Hematopoietic multipotent progenitor cell treated with erythropoietin and hydrocortisone succinate and interleukin-3 and kit ligand, for 15 days (in vitro differentiated cells): ENCODE data around the gene CADPS.

Source experiments
- DNase-seq: peaks from one replicate; pipeline ENCODE4 v3.0.0-alpha.2; 2015; ENCODE audit warnings: low spot score

Gene CADPS

DNA sequence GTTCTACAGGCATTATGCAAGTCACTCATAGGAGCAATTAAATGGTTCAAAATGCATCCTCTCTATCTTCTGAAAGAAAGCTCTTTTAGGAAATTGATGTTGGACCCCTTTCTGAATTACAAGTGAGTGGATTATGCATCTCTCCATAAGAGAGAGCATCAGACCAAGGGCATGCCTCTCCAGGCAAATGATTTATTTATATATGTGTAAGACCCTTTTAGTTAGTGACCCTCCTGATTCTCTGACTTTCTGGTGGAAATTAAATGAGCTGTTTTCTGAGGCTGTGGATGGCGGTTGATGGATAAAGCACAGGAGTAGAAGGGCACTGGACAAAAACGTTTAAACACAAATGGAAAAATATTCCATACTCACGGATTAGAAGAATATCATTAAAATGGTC is 62.6 kb downstream of the CADPS start:
- DNase-seq, result no peak

- no peak for DNase-seq
These were observed 64.1 kb downstream of the CADPS start for GRCh38 chr3:62811119-62811518.

- DNase-seq, result no peak
These were observed 65.8 kb downstream of the CADPS start for GRCh38 chr3:62809369-62809768.

- no peak for DNase-seq
These were observed 69.5 kb downstream of the CADPS start for GRCh38 chr3:62805580-62806277.

- DNase-seq, result no peak
These were observed 70.1 kb downstream of the CADPS start for GRCh38 chr3:62805106-62805505.

- DNase-seq, result no peak
These were observed 71.9 kb downstream of the CADPS start for GRCh38 chr3:62803276-62803675.

GRCh38 chr3:62798000-62798399 is 77.2 kb downstream of the CADPS start:
- DNase-seq, result no peak

DNA sequence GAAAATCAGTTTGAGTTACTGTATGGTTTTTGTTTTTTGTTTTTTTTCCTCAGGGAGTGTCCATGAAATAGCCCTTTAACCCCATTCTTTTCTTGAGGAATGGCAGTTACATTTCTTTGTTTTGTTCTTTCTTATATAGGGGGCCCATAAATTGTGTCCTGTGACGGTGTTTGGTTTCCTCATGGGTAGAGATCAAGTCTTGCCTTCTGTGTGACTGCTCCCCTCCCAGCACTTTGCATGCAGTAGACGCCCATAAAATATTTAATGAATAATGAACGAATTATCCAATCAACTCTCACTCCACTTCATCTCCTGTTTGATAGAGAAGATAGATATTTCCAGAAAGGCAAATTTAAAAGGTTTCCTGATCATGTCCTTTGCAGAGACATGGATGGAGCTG is 78.1 kb downstream of the CADPS start:
- DNase-seq, result no peak

DNA sequence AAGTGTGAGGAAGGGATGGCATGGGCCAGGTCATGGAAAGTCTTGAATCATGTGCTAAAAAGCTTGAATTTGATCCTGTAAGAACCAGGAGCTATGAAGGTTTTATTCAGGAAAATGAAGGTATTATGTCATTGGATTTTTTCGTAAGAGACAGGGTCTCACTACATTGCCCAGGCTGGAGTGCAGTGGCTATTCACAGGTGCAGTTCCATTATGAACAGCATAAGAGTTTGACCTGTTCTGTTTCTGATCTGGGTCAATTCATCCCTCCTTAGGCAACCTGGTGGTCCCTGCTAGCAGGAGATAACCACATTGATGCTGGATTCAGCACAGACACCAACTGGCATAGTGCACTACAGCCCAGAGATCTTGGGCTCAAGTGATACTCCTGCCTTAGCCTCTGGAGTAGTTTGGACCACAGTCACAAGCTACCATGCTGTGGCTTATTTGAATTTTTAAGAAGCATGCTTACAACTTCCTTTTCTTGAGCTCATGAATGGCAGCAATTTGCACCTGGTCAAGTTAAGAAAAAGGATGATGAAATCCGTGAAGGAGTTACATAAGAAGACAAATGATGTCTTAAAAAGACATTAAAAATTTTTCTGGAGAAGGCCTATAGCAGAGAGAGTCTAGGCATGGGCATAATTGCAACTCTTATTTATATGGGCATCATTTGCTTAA is 79.1 kb downstream of the CADPS start:
- no peak for DNase-seq

- DNase-seq, result no peak
These were observed 81.3 kb downstream of the CADPS start for GRCh38 chr3:62793946-62794345.

DNA sequence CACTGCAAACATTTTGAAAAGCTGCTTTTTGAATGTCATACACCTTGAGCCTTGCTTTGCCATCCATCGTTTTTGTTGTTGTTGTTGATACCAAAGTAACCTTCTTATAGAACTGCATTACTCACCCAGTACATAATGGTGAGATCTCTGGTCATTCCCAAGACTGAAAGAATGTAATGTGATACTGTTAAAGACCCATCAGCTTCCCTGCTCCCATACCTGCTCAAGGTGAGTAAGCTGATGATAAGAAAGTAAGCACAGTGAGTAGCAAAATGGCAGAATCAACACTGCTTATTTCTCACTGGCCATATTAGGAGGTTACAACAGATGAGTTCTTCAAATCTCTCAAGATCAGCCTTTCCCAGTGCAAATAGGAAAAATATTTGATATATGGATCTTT is 89.8 kb downstream of the CADPS start:
- no peak for DNase-seq

DNA sequence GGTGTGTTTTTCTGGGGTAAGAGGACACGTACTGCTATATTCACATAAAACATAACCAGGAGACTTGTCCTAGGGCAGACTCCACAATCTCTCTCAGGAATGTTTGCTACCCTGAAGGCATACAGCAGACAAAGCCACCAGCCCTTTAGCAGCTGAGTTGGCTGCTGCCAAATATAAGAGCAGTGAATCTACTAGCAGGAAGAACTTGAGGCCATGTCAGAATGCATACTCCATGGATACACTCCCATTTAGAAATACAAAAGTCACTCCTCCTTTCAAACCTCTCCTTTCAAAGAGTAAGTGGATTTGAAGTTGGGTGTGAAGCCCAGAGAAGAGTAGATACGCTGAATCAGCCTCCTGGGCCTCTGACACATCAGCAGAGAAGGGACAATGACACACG is 94.1 kb downstream of the CADPS start:
- no peak for DNase-seq

DNA sequence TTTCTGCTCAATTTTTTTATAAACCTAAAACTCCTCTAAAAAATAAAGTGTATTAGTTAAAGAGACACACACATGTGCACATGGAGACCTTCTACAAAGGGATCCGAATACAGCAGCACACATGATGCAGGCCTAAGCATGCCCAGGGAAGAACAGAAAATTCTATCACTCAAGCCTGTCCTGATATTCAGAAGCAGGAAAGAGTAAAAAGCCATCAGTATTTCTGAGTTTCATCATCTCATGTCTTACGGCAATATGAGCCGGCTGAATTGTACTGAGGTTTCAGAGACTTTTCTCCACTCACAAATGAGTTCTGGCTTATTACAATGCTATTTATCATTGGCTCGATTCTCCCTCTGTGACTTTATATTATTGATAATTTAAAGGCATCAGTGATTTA is 97.5 kb downstream of the CADPS start:
- no peak for DNase-seq

DNA sequence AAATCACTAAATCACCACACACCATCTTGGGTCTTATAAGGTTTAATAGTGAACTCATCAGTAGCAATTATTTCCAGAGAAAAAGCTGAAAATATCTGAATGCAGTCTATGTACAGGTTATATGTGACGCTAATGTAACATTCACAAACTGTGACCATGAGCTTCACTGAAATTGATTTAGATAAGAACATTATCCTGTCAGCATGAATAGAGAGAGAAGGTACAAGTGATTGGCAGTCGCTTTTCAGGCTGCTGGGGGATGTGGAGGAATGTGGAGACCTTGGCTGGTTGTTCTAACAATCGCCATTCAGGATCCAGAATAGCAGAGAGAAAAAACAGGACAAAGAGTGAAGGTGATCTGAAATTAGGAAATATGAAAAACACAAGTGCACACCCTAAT is 98.1 kb downstream of the CADPS start:
- no peak for DNase-seq

GRCh38 chr3:62774221-62774620 is 101.0 kb downstream of the CADPS start:
- no peak for DNase-seq

GRCh38 chr3:62771331-62772072 is 103.7 kb downstream of the CADPS start:
- DNase-seq, result no peak

GRCh38 chr3:62768896-62769295 is 106.3 kb downstream of the CADPS start:
- no peak for DNase-seq

- no peak for DNase-seq
These were observed 113.5 kb downstream of the CADPS start for GRCh38 chr3:62761711-62762110.

DNA sequence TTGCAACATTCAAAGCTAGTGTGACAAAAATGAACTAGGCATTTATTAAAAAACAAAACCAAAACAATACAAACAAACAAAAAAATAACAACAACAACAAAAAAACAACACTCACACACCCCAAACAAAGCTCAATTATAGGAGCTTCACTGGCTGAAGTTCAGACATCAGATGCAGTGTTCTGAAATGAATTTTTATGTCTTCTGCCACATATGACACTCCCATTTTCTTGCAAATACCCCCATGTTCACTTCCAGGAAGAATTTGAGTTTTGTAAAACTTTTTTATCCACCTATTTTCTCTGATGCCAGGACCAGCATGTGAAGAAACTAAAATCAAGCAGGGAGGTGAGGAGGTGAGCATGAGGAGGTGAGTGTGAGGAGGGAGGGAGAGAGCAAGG is 113.9 kb downstream of the CADPS start:
- DNase-seq, result no peak

DNA sequence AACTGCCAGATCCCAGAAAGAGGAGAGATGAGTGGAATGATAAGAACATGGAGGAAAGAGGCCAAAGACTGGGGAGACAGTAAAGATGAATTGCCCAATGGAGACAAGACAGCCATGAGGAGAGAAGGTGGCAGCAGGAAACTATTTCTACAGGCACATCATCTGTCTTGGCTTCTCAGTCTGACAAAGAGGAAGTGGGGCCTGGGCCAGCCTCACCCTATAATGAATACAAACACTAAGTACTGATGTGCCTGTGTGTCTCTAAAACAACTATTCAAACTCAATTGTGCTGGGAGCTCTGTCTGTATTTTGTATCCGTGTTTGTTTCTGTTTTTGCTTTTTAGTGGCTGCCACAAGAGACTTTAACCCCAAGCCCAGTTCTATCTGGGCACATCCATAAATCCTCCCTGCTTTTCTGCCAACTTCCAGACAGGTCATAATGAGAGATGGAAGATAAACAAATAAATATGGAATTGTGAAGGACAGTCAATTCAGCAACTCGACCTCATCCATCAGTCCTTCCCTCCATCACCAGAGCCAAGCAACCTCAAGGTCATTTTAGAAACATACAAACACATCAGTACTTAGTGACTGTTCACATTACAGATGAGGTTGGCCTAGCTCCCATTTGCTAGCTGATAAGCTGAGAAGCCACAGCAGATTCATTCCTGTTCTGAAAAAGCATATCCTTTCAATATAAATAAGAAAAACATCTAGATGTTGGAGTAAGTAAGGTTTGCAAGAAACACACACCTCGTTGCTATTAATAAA is 116.7 kb downstream of the CADPS start:
- DNase-seq, result no peak

- DNase-seq, result no peak
These were observed 118.2 kb downstream of the CADPS start for GRCh38 chr3:62757045-62757444.

DNA sequence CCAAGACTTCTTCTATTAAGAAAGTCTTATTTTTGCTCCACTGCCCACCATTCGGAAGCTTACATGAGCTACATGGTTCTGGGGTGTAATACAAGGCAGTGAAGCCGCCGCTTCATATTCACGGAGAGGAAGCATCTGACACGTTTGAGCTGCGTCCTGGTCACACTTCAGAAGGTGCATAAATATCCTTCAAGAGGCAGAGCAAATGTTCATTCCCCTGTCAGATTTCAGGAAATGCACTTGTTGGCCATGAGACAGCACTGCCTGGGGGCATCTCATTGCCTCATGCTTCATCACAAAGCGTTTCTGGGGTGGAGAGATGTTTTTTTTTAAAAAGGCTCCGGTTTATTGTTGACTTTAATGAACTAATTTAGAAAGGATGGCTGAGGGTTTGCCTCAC is 119.9 kb downstream of the CADPS start:
- no peak for DNase-seq

DNA sequence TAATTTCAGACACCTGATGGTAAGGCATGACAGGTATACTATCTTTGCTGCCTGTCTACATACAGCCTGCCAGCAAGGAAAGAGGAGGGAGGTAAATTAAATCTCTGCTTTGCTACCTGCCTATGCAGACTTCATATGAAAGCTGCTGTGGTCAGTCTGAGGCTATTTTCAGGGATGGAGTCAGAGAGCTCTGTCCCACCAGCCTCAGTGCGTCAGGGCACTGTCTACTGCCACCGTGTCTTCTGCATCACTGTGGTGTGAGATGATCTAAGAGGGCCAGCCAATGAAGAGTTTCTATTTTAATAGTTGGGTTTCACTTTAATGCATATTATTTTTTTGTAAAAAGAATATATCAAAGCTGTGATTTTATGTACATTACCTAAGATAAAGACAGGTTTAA is 125.6 kb downstream of the CADPS start:
- DNase-seq, result no peak
